HG03469 (cell line): ENCODE measurements around the gene VAPB.

Experiments used
- ATAC-seq: cut with Tn5 transposase; IDR thresholded peaks from one replicate; pipeline ENCODE4 v1.9.1; 2021; ENCODE audit warnings: mild to moderate bottlenecking, moderate library complexity, moderate number of reproducible peaks; ENCODE audit not compliant: unreplicated experiment

Gene VAPB

DNA sequence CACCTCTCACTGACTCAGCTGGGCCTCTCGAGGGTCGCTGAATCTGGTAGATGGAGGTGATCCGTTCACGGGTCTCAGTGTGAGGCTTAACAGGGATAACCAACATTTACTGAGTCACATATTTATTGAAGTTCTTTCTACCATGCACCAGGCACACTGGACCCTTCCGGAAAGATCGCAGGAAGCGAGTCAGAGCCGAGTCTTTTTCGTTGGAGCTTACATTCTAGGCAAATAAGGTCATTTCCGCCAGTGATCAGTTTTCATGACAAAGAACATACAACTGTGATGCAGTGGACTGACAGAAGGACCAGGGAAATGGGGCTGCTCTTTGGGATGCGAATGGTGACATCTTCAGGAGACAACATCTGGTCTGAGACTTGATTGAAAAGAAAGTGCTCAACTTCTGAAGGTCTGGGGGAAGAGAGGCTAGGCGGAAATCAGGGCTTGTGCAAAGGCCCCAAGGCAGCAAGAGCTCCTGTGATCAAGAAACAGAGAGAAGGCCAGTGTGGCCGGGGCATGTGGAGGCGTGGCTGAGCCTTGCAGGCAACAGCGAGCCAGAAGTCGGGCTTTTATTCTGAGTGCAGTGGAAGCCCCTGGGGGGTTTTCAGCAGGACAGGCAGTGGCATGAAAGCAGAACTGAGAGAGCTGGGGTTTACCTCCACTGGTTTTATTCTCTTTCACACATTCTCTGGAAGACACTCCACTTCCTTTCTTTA, 69.5 kb downstream of the VAPB start:
- ATAC-seq, result peak; percentile 92

DNA sequence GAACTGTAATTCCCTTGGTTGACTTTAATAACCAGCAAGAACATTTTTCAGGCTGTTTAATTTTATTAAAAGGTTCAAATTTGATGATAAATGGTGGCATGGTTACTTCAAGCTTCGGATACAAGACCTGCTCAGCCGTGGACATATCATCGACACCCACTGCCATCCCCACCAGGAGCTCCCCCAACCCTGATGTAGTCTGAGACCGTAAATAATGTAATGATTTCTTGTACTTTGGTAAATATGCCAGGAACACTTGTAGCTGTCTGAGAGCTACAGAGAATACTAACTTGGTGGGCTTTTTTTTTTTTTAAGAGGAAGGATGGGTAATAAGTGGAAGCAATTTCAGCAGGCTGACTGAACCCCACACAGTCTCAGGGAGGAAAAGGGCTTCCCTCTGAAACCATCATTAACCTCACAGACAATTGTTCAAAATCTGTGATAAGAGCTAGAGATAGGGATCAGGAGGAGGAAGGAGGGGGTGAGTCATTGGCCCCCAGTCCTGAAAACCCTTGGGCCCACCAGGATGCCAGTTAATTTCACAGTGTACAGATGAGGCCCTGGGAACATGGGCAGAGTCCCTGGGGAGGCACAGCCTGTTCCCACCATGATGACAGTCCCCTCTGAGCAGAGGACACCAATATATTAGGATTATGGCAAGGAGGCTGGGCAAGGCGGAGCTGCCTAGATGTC, 70.2 kb downstream of the VAPB start:
- no peak for ATAC-seq

DNA sequence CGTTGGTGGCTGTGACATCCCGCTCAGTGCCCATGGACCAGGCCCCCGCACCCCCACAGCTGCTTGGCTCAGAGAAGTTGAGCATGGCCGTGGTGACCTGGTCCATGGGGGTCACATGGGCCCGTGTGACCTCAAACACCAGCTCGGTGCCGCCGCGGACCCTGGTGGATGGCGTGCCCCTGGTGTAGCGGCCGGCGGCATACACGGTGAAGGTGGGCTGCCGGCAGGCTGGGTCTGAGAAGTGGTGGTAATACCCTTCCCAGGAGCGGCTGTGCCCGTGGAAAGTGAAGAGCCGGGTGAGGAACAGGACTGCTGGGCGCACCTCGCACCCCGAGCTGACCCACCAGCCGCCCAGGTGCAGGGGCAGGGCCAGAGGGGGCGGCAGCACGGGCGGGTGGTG, 72.1 kb downstream of the VAPB start:
- ATAC-seq, result no peak

DNA sequence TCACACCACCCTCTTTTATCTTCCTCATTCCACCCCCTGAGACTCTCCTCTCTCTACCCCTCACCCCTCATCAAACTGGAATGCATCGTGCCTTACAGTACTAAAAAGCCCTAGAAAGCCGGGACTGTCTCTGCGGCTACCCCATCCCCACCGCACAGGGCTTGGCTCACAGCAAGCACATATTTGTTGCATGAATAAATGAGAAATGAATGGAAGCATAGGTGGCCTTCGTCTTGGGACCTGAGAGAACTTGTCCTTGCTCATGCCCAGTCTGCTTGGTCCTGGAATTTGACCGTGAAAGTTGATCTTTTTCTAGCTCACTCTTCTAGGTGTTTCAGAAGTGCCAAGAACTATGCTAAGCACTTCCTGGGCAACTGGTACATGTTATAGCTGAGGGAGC, 72.9 kb downstream of the VAPB start:
- ATAC-seq, result no peak

DNA sequence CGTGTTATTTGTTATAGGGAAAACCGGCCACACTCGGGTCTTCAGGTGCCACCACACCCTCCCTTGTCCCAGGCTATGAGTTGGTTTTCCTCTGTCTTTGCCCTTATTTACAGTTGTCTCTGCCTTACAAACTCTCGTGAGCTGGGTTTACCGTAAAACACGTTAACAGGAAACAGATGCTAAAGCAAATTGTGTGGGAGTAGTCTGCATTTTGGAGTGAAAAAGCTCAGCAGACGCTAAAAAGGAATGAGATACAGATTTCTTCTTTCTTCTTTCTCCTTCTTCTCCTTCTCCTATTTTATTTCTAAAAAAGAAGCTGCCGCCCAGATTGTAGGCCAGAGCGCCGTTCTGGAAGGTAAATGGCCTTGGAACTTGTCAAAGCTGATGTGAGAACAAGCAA, 74.2 kb downstream of the VAPB start:
- ATAC-seq, result no peak

DNA sequence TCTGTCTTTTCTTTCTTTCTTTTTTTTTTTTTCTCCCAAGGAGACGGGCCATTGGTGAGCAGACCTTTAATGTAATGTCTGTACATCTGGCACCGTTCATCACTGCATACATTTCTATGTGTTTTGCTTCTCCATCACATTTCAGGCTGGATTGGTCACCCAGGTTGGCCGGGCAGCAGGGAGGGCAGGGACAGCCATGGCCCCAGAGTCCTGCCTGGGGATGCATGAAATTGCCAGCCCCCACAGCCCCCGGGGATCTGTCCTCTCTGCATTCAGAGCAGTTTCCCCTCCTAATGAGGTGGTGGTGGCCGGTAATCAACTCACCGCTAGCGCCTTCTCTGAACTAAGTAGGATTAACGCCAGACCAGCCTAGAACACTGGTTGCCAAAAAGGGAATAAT, 75.8 kb downstream of the VAPB start:
- ATAC-seq, result no peak

DNA sequence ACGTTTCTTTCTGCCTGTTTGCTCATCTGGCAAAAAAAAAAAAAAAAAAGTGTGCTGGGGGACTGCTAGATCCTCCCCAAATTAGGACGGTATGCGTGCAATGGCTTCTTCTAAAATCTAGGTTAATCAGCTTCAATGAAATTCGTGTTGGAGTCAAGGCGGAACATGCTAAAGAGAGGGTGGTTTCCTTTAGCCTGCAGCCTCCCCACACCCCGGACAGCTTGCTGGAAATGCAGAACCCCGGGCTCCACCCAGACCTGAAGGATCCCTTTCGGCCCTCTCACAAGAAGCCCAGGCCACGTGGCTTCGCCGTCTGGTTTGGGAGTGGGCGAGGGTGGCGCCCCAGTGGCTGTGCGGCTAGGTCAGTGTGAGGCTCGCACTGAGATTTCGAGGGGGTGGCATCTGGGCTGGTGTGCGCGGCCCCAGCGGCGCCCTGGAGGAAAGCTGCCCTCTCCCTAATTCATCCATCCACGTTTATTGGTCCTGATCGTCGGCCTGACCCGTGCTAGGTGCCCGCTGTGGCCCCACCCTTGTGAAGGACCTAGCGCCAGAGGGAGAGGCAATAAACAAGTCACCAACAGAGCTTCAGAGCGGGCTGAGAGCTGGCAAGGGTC, 77.2 kb downstream of the VAPB start:
- ATAC-seq, result no peak

DNA sequence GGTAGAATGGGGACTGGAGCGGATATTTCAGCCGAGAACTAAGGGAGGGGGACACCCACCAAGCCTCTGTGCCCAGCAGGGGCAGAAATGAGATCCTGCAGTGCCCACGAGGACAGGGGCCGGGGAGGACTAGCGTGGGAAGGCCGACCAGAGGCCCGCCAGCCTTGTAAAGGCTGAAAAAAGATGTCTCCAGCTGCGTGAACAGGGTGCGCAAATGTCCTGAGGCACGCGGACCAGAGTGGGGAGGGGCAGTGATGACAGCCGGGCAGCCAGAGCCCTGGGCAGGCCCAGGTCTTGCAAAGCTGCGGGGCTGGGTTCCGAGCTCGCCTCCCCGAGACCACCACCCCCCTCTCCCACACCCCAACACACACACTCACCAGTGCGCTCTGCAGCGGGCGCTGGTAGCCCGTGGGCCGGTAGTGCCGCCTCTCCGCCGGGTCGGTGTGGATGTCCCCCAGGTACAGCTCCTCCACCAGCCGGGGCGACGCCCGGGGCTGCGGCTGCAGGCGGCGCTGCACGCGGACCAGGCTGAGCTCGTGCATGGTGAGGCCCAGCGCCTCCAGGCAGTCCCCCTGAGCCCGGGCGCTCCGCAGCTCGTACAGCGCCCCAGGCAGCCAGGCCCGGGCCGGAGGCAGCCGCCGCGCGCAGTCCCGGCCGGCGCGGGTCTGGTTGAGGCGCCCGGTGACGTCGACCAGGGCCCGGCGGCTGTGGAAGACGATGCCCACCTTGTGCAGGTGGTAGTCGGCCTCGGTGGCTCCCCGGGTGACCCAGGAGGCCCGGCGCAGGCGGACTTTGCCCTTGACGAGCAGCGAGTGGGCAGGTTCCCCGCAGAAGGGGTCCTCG, 77.9 kb downstream of the VAPB start:
- ATAC-seq, result no peak

DNA sequence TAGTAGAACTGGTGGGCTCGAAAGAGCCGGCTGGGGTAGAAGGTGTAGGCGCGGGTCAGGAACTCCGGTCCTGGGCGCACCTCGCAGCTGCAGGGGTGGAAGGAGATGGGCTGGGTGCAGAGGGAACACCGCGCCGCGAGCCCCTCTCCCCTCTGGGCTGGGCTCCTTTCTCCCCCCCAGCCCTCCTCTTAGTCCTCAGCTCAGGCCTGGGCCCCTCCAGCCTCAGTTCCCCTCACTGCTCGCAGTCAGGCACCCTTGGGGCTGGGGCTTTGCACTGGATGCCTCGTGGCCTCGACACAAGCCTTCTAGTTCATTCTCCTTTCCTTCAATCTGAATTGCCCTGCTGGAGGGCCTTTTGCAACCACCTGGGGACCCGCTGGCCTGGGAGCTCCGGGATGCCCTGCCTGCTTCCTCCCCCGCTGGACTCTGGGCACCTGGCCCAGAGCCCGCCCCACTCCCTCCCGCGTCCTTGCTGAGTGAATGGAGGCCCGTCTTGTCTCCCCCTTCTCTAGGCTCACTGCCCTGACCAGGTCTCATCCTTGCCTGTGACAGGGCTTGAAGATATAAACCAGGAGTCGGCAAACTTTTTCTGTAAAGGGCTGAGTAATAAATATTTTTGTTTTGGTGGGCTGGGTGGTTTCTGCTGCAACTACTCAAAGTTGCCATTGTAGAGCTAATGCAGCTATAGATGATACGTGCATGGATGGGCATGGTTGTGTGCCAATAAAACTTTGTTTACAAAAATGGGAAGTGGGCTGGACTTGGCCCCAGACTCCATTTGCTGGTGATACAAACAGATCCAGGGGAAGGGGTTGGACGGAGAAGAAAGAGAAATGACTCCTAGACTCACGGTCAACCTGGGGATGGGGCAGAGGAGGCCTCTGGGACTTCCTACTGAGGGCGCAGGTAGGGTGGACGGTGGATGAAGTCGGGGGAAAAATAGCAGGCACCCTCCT, 78.8 kb downstream of the VAPB start:
- ATAC-seq, result no peak

DNA sequence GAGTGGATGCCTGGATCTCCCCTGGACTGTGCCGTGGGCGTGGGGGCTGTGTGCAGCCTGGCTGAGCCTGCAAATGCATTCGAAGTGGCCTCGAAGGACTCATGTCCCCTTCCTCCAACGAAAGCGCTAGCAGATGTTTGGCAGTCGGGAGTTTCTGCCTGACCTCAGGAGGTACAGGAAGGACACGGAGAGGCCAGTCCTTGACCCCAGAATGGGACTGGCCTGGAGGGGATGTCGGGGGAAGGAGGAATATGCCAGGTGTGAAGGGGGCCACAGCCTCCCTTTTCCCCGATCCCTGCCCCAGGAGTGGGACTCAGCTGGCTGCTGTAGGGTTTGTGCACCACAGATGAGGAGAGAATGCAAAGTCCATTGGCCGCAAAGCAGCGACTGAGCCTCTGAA, 80.6 kb downstream of the VAPB start:
- no peak for ATAC-seq

DNA sequence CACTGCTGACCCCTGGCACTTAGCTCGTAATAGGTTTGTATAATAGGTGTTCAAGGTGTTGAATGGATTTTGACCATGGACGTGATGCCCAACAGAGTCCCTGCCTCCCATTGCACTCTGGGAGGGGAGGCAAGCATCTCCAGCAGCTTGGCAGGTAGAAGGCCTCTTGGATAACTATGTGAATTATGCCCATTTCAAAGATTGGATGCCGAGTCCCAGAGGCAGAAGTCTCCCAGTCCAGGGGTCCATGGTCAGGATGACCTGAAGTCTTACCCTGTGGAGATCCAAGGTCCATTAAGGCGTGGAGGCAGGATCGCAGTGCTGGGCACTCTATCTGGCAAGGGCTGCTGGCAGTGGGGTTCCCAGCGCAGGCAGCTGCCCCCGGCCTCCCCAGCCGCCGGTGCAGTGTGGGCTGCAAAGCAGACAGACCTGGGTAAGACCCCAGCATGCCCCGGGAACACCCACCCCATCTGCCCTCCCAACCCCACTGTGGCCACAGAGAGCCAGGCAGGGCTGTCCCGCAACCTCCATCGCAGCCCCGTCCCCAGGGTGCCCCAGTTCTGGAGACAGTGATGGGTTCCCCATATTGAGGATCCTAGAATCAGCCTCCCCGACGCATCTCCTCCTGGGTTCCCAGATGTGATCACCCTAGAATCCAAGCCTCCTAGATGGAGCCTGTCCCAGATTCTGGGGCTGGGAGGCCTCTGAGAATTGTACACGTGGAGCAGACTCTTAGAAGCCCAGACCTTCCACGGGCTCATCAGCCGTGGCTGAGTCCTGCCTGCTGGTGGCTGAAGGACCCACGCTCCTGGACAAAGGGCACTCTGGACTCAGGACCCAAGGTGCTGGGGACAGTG, 81.5 kb downstream of the VAPB start:
- no peak for ATAC-seq

DNA sequence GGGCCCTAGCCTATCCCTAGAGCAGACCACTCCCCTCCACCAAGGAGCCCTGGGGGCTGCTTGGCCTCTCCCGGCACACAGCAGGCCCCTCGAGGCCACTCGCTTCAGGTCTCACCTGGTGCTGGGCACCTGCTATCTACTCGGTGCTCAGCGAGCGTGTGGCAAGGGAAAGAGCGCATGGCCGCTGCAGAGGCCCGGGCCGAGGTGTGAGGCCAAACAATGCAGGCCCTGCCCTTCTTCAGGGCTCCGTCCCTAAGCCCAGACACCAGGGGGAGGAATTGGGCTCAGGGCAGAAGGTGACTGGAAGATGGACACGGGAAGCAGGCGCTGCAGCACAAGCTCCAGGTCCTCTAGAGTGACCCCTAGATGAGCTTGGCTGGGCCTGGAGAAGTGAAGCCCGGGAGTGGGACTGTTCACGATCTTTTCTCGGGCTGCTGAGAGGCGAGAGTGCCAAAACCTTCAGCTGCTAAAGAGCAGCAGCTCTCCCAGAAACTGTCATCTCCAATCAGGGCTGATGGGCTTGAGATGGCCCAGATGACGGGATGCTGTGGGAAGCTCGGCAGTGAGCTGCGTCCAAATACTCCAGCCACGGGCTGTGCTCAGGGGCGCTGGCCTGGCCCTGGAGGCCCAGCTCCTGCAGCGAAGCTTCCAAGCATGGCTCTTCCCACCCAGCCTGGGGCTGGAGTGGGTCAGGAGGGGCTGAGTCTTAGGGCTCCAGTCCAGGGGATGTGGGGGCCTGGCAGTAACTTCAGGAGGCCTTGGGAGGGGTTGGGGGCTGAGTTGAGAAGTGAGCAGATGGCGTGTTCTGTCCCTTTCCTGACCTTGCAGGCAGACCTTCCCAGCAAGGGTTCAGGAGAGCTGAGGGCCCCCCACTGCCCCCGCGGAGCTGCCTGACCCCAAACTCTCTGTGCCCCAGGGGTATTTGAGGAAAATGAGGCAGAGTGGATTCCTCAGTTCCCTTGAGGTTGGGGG, 82.5 kb downstream of the VAPB start:
- ATAC-seq, result no peak

DNA sequence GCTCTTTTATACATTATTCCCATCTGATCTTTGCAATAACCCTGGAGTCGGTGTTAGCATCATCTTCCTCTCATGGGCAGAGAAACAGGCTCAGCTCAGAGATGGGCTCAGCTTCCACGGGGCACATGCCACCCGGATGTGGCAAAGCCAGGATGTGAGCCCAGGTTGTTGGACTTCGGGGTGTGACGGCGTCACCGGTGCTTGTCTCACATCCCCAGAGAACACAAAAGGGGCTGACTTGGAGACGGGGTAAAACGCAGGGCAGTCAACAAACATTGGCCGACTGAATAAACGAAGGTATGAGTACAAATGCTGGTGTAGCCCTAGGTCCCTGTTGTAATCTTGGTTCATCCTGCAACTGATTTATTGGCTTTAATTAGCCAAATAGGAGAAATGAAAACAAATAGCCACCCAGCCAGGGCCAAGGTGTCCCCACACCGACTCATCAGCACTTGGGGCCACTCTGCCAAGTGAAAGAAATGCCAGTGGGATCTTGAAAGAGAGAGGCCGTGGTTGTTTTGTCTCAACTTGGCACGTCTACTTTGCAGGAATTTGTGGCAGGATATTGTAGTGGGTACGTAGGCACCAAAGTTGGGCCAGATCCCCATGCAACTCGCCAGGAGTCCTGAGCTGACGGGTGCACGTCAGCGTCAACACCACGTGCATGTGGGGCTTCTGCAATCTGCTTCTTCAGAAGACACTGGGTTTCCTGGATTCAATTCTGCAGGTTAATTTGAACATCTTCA, 83.4 kb downstream of the VAPB start:
- ATAC-seq, result no peak

DNA sequence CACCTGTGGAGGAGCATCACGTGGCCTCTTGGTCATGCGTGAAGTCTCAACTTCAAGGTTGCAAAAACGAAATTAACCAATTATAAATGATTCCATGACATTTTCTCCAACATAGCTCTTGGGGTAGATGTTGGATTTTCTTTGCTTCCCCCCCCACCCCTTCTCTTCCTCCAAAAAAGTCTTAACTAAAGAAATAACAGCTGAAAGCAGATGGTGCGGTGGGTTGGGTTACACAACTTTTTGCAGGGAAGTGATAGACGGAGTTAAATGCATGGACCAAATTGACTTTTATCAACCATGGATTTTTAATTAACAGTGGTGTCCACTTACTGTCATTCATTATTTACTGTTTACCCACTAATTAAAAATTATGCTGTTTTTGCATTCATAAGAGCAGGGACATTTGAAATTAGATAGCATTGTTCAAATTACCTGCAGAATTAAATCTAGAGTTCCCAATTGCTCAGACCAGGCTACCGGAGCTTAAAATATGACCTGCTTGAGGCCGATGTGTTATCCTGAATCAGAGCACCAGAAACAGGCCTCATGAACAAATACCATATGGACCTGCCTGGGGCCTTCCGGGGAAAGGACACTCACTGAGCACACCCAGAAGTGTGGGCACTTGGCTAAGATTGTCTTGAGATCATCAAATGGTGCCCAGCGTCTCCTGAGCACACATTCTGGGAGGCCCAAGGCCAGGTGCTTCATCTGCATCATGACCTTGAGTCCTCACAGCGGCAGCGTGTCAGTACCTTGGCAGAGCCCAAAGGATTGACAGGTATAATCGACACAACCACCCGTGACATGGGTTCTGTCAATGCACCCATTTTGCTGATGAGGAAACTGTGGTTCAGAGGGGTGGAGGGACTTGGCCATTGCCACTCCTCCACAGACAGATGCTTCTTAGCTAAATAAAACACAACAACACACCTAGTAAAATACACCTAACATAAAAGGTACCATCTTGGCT, 84.7 kb downstream of the VAPB start:
- no peak for ATAC-seq

DNA sequence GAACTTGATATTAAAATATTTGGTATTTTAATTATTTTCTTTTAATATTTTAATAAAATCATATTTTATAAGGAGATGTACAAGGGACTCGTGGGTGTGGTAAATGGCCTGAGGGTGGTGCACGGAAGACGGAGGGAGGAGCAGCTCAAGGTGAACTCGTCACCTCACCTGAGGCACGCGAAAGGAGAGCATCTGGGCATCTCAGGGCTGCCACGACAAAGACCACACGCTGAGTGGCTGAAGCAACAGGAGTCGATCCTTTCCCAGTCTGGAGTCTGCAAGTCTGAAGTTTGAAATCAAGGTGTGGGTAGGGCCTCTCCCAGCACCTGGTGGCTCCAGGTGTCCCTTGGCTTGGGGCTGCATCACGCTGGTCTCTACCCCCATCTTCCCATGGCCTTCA, 86.4 kb downstream of the VAPB start:
- ATAC-seq, result no peak

DNA sequence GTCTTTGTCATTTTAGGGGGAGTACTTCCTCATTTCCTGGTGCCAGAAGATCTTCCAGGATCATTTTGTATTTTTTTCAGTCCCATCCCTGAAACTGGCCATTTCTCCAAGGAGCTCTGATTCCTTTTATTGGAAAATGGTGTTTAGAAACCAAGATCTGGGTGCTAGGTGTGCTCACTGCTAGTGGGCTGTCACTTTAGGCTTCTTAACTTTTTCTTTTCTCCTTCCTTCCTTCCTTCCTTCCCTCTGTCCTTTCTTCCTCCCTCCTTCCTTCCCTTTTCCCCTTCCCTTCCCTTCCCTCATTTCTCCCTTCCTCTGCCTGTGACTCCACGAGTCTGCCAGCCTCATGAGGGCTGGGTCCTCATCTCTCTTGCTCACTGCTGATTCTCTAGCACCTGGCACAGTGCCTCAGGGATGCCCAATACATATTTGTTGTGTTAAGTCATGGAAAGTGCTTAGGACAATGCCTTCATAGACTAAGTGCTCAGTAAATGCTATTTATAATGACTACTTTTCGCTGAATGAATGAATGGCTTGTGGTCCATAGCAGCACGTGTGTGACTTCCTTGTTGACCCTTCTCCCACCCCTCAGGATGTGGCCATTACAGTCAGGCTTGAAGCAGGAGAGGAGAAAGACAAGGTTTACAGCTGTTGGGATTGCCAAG, 89.2 kb downstream of the VAPB start:
- ATAC-seq, result no peak
